ENCODE measurements around the gene COMP.

The COMP gene

GRCh38 chr19:18793144-18794028 lies 2.3 kb upstream of the COMP start:
- no peak for TF ChIP-seq CTCF (IDR thresholded peaks at IDR 0.05; ENCODE audit: insufficient read depth, low read length, missing control alignments)
- no peak overlapping the region for H3K4me3 ChIP-seq (ENCODE audit: low read depth, low read length)
- POLR2A ChIA-PET: no interaction called here
- no peak for DNase-seq (ENCODE audit: low read depth, low spot score)
- CTCF ChIA-PET: interaction anchor here (0.9 to 1.3 kb wide), 2 partner anchors 54 to 205 kb away, joined by 3 to 4 read pairs; partner anchors contain the start of gene REX1BD

- H3K4me3 ChIP-seq (ENCODE audit: low read depth, low read length): no peak overlapping the region
- no peak for TF ChIP-seq CTCF (IDR thresholded peaks at IDR 0.05; ENCODE audit: insufficient read depth, low read length, missing control alignments)
- DNase-seq (ENCODE audit: low read depth, low spot score): no peak
- ChIA-PET POLR2A (no interaction called here), CTCF (interaction anchor here (0.9 to 1.3 kb wide), 2 partner anchors 54 to 204 kb away, joined by 3 to 4 read pairs; partner anchors contain the start of gene REX1BD)
Observed at GRCh38 chr19:18792661-18793060, 1.6 kb upstream of the COMP start.

GRCh38 chr19:18791315-18791678 lies 192 bp upstream of the COMP start:
- no peak for DNase-seq (ENCODE audit: low read depth, low spot score)
- ChIA-PET CTCF (interaction anchor here (0.8 to 1.4 kb wide), 3 partner anchors 9 to 203 kb away, joined by 3 read pairs; no protein-coding TSS in a partner anchor), POLR2A (no interaction called here)
- H3K4me3 ChIP-seq (ENCODE audit: low read depth, low read length): no peak overlapping the region
- no peak for TF ChIP-seq CTCF (IDR thresholded peaks at IDR 0.05; ENCODE audit: insufficient read depth, low read length, missing control alignments)

- ChIA-PET CTCF (interaction anchor here (1.4 kb wide), 1 partner anchor 10 kb away, joined by 3 read pairs; no protein-coding TSS in a partner anchor), POLR2A (no interaction called here)
Observed at GRCh38 chr19:18789883-18790565, 1.1 kb downstream of the COMP start.

GRCh38 chr19:18789422-18789869 lies 1.7 kb downstream of the COMP start:
- ChIA-PET CTCF (no interaction called here), POLR2A (no interaction called here)
- H3K4me3 ChIP-seq (ENCODE audit: low read depth, low read length): no peak overlapping the region
- no peak for DNase-seq (ENCODE audit: low read depth, low spot score)
- TF ChIP-seq CTCF (IDR thresholded peaks at IDR 0.05; ENCODE audit: insufficient read depth, low read length, missing control alignments): no peak

More at GRCh38 chr19:18789883-18790565, 1.1 kb downstream of the COMP start:
- no peak for TF ChIP-seq CTCF (IDR thresholded peaks at IDR 0.05; ENCODE audit: insufficient read depth, low read length, missing control alignments)
- no peak for DNase-seq (ENCODE audit: low read depth, low spot score)
- H3K4me3 ChIP-seq (ENCODE audit: low read depth, low read length): no peak overlapping the region

Data from AG04449 (cell line).